ENCODE results near the gene TRIM17. TPM values are rescaled to one million over a fixed set of nuclear protein-coding genes. Genes with fewer than 3 reads are reported as not detected.

Gene TRIM17
- polyA plus RNA-seq, 1 donor from 2014 or later = 0.14 TPM

GRCh38 chr1:228364068-228364705 lies 52.5 kb downstream of the TRIM17 start:
- Histone ChIP-seq H4K20me1 (ENCODE audit: insufficient read depth) (no peaks in the 10 kb centered on the region), H3K9me2 (ENCODE audit: insufficient read depth, low read length) (no peaks in the 10 kb centered on the region), H3K9me3 (ENCODE audit: low read length) (no peaks in the 10 kb centered on the region), H3F3A (ENCODE audit: insufficient read depth, low read length, poor library complexity, severe bottlenecking) (no peaks in the 10 kb centered on the region), H3K27me3 (ENCODE audit: insufficient read depth, low read depth, low read length) (no peaks in the 10 kb centered on the region), H3K4me2 (ENCODE audit: low read length) (no peak overlapping the region), H3K27ac (ENCODE audit: low read length) (no peak overlapping the region), H3K79me2 (replicated peaks; ENCODE audit: insufficient read depth, low read length) (no peaks in the 10 kb centered on the region), H3K4me3 (ENCODE audit: low read length) (no peak overlapping the region), H3K36me3 (ENCODE audit: insufficient read depth, low read length) (no peaks in the 10 kb centered on the region), H3K9ac (ENCODE audit: low read length) (no peak overlapping the region), H2AFZ (ENCODE audit: low read depth, low read length) (no peak overlapping the region)
- no peak for TF ChIP-seq RAD21 (conservative IDR thresholded peaks at IDR 0.05)
- no peak for TF ChIP-seq POLR2AphosphoS5 (IDR thresholded peaks at IDR 0.05)
- TF ChIP-seq TAF1 (IDR thresholded peaks at IDR 0.05; ENCODE audit: low read depth) = no peak
- TF ChIP-seq SMC3 (conservative IDR thresholded peaks at IDR 0.05; ENCODE audit: poor library complexity) = no peak
- TF ChIP-seq EP300 (conservative IDR thresholded peaks at IDR 0.05; ENCODE audit: poor library complexity, severe bottlenecking) = no peak
- no peak for TF ChIP-seq CTCF (IDR thresholded peaks at IDR 0.05; ENCODE audit: poor library complexity, severe bottlenecking)
- TF ChIP-seq MXI1 (conservative IDR thresholded peaks at IDR 0.05; ENCODE audit: poor library complexity, severe bottlenecking) = no peak

- TF ChIP-seq RAD21 (conservative IDR thresholded peaks at IDR 0.05) (no peak), EZH2 (IDR thresholded peaks at IDR 0.05; ENCODE audit: borderline replicate concordance, insufficient read depth, low read length, poor library complexity, severe bottlenecking) (no peak), CTCF (IDR thresholded peaks at IDR 0.05; ENCODE audit: poor library complexity, severe bottlenecking) (no peak), EP300 (conservative IDR thresholded peaks at IDR 0.05; ENCODE audit: poor library complexity, severe bottlenecking) (no peak), TAF1 (IDR thresholded peaks at IDR 0.05; ENCODE audit: low read depth) (no peak), MXI1 (conservative IDR thresholded peaks at IDR 0.05; ENCODE audit: poor library complexity, severe bottlenecking) (no peak), REST (IDR thresholded peaks at IDR 0.05; ENCODE audit: borderline replicate concordance) (no peak), POLR2AphosphoS5 (IDR thresholded peaks at IDR 0.05) (no peak), SMC3 (conservative IDR thresholded peaks at IDR 0.05; ENCODE audit: poor library complexity) (no peak)
- Histone ChIP-seq H3K36me3 (ENCODE audit: insufficient read depth, low read length) (no peaks in the 10 kb centered on the region), H3K4me3 (ENCODE audit: low read length) (no peak overlapping the region), H3K27ac (ENCODE audit: low read length) (no peak overlapping the region), H3K4me2 (ENCODE audit: low read length) (no peak overlapping the region), H3K9me2 (ENCODE audit: insufficient read depth, low read length) (no peaks in the 10 kb centered on the region), H3K9ac (ENCODE audit: low read length) (no peak overlapping the region), H2AFZ (ENCODE audit: low read depth, low read length) (no peak overlapping the region), H4K20me1 (ENCODE audit: insufficient read depth) (no peaks in the 10 kb centered on the region), H3K27me3 (ENCODE audit: insufficient read depth, low read depth, low read length) (no peaks in the 10 kb centered on the region), H3K9me3 (ENCODE audit: low read length) (no peaks in the 10 kb centered on the region), H3F3A (ENCODE audit: insufficient read depth, low read length, poor library complexity, severe bottlenecking) (no peaks in the 10 kb centered on the region), H3K79me2 (replicated peaks; ENCODE audit: insufficient read depth, low read length) (no peaks in the 10 kb centered on the region)
Observed at GRCh38 chr1:228363686-228364067, 53.0 kb downstream of the TRIM17 start.
